HL-60 (cell line): ENCODE results near the gene CNOT10.

Source experiments
- GABPA ChIP-seq: IDR thresholded peaks from 2 replicates; pipeline ENCODE4 v1.6.1; 2012; ENCODE audit warnings: low read depth
- POLR2AphosphoS5 ChIP-seq: IDR thresholded peaks from 2 replicates; pipeline ENCODE4 v1.6.1; 2012; ENCODE audit warnings: low read depth
- SPI1 ChIP-seq: IDR thresholded peaks from 2 replicates; pipeline ENCODE4 v1.6.1; 2012; ENCODE audit warnings: low read depth, mild to moderate bottlenecking, borderline replicate concordance
- TF ChIP-seq, protein P1 (sequence below): IDR thresholded peaks from one replicate; pipeline ENCODE4 v1.5.1; 2011; ENCODE audit warnings: low read length, control low read depth, inconsistent platforms; ENCODE audit not compliant: insufficient read depth
- TF ChIP-seq, protein P2 (sequence below): IDR thresholded peaks from 2 replicates; pipeline ENCODE4 v1.6.1; 2012; ENCODE audit warnings: low read depth; ENCODE audit not compliant: insufficient replicate concordance

DNA sequence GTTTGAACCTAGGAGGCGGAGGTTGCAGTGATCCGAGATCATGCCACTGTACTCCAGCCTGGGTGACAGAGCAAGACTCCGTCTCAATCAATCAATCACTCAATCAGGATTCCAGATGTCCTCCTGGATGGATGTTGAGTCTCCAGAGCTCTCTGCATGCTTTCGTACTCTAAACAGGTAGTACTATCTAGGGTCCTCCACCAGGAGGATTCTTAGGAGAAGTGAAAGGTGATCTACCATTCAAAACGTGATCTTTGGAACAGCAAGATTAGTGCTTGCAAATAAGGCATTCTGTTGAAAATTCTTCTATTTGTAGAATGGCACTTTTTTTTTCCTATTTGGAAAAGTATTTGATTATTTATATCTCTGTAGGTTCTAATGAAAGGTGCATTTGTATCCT lies 34.3 kb downstream of the CNOT10 start:
- TF ChIP-seq, protein P1, sequence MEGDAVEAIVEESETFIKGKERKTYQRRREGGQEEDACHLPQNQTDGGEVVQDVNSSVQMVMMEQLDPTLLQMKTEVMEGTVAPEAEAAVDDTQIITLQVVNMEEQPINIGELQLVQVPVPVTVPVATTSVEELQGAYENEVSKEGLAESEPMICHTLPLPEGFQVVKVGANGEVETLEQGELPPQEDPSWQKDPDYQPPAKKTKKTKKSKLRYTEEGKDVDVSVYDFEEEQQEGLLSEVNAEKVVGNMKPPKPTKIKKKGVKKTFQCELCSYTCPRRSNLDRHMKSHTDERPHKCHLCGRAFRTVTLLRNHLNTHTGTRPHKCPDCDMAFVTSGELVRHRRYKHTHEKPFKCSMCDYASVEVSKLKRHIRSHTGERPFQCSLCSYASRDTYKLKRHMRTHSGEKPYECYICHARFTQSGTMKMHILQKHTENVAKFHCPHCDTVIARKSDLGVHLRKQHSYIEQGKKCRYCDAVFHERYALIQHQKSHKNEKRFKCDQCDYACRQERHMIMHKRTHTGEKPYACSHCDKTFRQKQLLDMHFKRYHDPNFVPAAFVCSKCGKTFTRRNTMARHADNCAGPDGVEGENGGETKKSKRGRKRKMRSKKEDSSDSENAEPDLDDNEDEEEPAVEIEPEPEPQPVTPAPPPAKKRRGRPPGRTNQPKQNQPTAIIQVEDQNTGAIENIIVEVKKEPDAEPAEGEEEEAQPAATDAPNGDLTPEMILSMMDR: no peak
- TF ChIP-seq, protein P2, sequence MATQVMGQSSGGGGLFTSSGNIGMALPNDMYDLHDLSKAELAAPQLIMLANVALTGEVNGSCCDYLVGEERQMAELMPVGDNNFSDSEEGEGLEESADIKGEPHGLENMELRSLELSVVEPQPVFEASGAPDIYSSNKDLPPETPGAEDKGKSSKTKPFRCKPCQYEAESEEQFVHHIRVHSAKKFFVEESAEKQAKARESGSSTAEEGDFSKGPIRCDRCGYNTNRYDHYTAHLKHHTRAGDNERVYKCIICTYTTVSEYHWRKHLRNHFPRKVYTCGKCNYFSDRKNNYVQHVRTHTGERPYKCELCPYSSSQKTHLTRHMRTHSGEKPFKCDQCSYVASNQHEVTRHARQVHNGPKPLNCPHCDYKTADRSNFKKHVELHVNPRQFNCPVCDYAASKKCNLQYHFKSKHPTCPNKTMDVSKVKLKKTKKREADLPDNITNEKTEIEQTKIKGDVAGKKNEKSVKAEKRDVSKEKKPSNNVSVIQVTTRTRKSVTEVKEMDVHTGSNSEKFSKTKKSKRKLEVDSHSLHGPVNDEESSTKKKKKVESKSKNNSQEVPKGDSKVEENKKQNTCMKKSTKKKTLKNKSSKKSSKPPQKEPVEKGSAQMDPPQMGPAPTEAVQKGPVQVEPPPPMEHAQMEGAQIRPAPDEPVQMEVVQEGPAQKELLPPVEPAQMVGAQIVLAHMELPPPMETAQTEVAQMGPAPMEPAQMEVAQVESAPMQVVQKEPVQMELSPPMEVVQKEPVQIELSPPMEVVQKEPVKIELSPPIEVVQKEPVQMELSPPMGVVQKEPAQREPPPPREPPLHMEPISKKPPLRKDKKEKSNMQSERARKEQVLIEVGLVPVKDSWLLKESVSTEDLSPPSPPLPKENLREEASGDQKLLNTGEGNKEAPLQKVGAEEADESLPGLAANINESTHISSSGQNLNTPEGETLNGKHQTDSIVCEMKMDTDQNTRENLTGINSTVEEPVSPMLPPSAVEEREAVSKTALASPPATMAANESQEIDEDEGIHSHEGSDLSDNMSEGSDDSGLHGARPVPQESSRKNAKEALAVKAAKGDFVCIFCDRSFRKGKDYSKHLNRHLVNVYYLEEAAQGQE: no peak
- TF ChIP-seq POLR2AphosphoS5 (no peak), SPI1 (no peak), GABPA (no peak)
